Measurements from ENCODE around the gene GPR27.

The GPR27 gene

GRCh38 chr3:71779674-71780377 lies 26.2 kb downstream of the GPR27 start:
- H3K27ac ChIP-seq, result peak overlapping the region; percentile 97
- no peaks in the 10 kb centered on the region for H3K9me3 ChIP-seq
- H3K4me3 ChIP-seq (ENCODE audit: low read depth in 1 of 2, low read length in 1 of 2), result peak overlapping the region; percentile 96 to 98
- no peaks in the 10 kb centered on the region for H3K27me3 ChIP-seq
- peaks cover 67% of the 10 kb centered on the region for H3K36me3 ChIP-seq
- peak; percentile 49 for TF ChIP-seq CTCF (IDR thresholded peaks at IDR 0.05)
- peaks cover 68 to 79% of the 10 kb centered on the region in 2 experiments for H3K4me1 ChIP-seq (ENCODE audit: control insufficient read depth in 1 of 2, insufficient read depth in 1 of 2, low read depth in 1 of 2, low read length in 1 of 2)

GRCh38 chr3:71780430-71780829 lies 26.8 kb downstream of the GPR27 start:
- H3K9me3 ChIP-seq, result no peaks in the 10 kb centered on the region
- H3K27me3 ChIP-seq, result no peaks in the 10 kb centered on the region
- TF ChIP-seq CTCF (IDR thresholded peaks at IDR 0.05), result no peak
- H3K4me1 ChIP-seq (ENCODE audit: control insufficient read depth in 1 of 2, insufficient read depth in 1 of 2, low read depth in 1 of 2, low read length in 1 of 2), result peaks cover 64 to 75% of the 10 kb centered on the region in 2 experiments
- H3K27ac ChIP-seq, result peak overlapping the region; percentile 97
- peak overlapping the region; percentile 96 to 98 for H3K4me3 ChIP-seq (ENCODE audit: low read depth in 1 of 2, low read length in 1 of 2)
- peaks cover 61% of the 10 kb centered on the region for H3K36me3 ChIP-seq

- H3K27ac ChIP-seq, result peak overlapping the region; percentile 97
- no peaks in the 10 kb centered on the region for H3K27me3 ChIP-seq
- H3K36me3 ChIP-seq, result peaks cover 39% of the 10 kb centered on the region
- H3K4me1 ChIP-seq (ENCODE audit: control insufficient read depth in 1 of 2, insufficient read depth in 1 of 2, low read depth in 1 of 2, low read length in 1 of 2), result peaks cover 64 to 76% of the 10 kb centered on the region in 2 experiments
- no peaks in the 10 kb centered on the region for H3K9me3 ChIP-seq
- H3K4me3 ChIP-seq (ENCODE audit: low read depth in 1 of 2, low read length in 1 of 2), result peak overlapping the region; percentile 96 to 98
- no peak for TF ChIP-seq CTCF (IDR thresholded peaks at IDR 0.05)
These were observed 29.5 kb downstream of the GPR27 start for GRCh38 chr3:71783152-71783551.

GRCh38 chr3:71784201-71784913 lies 30.7 kb downstream of the GPR27 start:
- Histone ChIP-seq H3K27ac (peak overlapping the region; percentile 97), H3K9me3 (no peaks in the 10 kb centered on the region), H3K27me3 (no peaks in the 10 kb centered on the region), H3K4me3 (ENCODE audit: low read depth in 1 of 2, low read length in 1 of 2) (peak overlapping the region; percentile 96 to 98), H3K36me3 (peaks cover 28% of the 10 kb centered on the region), H3K4me1 (ENCODE audit: control insufficient read depth in 1 of 2, insufficient read depth in 1 of 2, low read depth in 1 of 2, low read length in 1 of 2) (peaks cover 52 to 64% of the 10 kb centered on the region in 2 experiments)
- TF ChIP-seq CTCF (IDR thresholded peaks at IDR 0.05), result no peak

- H3K36me3 ChIP-seq, result peaks cover 22% of the 10 kb centered on the region
- no peaks in the 10 kb centered on the region for H3K27me3 ChIP-seq
- peak within 1 kb of the TSS; percentile 96 to 98 for H3K4me3 ChIP-seq (ENCODE audit: low read depth in 1 of 2, low read length in 1 of 2)
- H3K27ac ChIP-seq, result peak within 1 kb of the TSS; percentile 97
- peaks cover 48 to 57% of the 10 kb centered on the region in 2 experiments for H3K4me1 ChIP-seq (ENCODE audit: control insufficient read depth in 1 of 2, insufficient read depth in 1 of 2, low read depth in 1 of 2, low read length in 1 of 2)
- TF ChIP-seq CTCF (IDR thresholded peaks at IDR 0.05), result no peak
- H3K9me3 ChIP-seq, result no peaks in the 10 kb centered on the region
These were observed 31.4 kb downstream of the GPR27 start, which contains the start of gene PROK2 for GRCh38 chr3:71784914-71785531. Gene PROK2 (minus strand): TSS chr3:71785148. CDS start chr3:71785052, 96 bp downstream.

Measured in neutrophil (primary cell).